AG04450 (cell line): Measurements from ENCODE around the gene RSRC1. TPM values are rescaled to one million over a fixed set of nuclear protein-coding genes. Genes with fewer than 3 reads are reported as not detected.

ENCODE experiments used
- CTCF ChIA-PET: fragments of 300-600, 350-600 bp; formaldehyde crosslinking; extraction: SDS; loops from one replicate; lab custom pipeline; 2022; ENCODE audit warnings: antibody characterized with exemption, inconsistent platforms; lab: Charles Lee
- POLR2A ChIA-PET: fragments of 350-600 bp; formaldehyde crosslinking; extraction: SDS; loops from one replicate; lab custom pipeline; 2021; ENCODE audit warnings: antibody characterized with exemption, inconsistent platforms; lab: Yijun Ruan, JAX
- DNase-seq: peaks from one replicate; pipeline ENCODE4 v3.0.0-alpha.2; 2011; ENCODE audit warnings: low read depth, low spot score
- H3K27ac ChIP-seq: one replicate; pipeline ENCODE4 v1.5.1; 2012; ENCODE audit warnings: low read depth, low read length, control low read depth
- H3K27me3 ChIP-seq: one replicate; pipeline ENCODE4 v1.6.0; 2012; ENCODE audit warnings: low read length; ENCODE audit not compliant: control insufficient read depth, insufficient read depth
- H3K4me3 ChIP-seq: 2 replicates; pipeline ENCODE4 v1.5.1; 2011; ENCODE audit warnings: mild to moderate bottlenecking, low read depth, low read length, control low read depth
- H3K9me3 ChIP-seq: 2 replicates; pipeline ENCODE4 v1.5.1; 2012; ENCODE audit warnings: low read length; ENCODE audit not compliant: control insufficient read depth, insufficient read depth
- CTCF ChIP-seq: IDR thresholded peaks from 2 replicates; pipeline ENCODE4 v1.5.1; 2011; ENCODE audit warnings: low read depth, low read length, control low read depth, inconsistent platforms
- polyA plus RNA-seq: library from polyadenylated mRNA; depleted of rRNA; stranded (reverse); fragments of >200 nt; gene quantifications from 2 replicates; pipeline ENCODE4 v1.2.3, GENCODE V29; 2011

Gene RSRC1
- polyA plus RNA-seq, 1 experiment: 6.7 TPM

DNA sequence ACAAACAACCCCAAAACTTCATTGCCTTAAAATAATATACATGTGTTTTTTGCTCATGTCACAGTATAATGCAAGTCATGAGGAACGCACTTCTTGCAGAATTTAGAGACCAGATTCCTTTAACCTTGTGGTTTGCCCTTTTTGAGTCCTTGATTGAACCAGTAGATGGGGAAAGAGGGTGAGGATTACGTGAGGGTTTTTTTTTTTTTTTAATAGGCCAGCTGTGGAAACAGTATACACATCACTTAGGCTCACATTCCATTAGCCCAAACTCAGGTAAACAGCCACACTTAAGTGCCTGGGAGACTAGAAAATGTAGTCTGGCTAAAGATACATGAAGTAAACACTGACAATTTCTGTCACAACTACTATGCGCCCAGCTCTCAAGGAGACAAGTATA lies 346.2 kb downstream of the RSRC1 start:
- peak; percentile 27 for DNase-seq
- POLR2A ChIA-PET: no interaction called here
- Histone ChIP-seq H3K27ac (no peak overlapping the region), H3K27me3 (no peaks in the 10 kb centered on the region), H3K9me3 (no peaks in the 10 kb centered on the region), H3K4me3 (no peak overlapping the region)
- no peak for TF ChIP-seq CTCF
- CTCF ChIA-PET: no interaction called here

DNA sequence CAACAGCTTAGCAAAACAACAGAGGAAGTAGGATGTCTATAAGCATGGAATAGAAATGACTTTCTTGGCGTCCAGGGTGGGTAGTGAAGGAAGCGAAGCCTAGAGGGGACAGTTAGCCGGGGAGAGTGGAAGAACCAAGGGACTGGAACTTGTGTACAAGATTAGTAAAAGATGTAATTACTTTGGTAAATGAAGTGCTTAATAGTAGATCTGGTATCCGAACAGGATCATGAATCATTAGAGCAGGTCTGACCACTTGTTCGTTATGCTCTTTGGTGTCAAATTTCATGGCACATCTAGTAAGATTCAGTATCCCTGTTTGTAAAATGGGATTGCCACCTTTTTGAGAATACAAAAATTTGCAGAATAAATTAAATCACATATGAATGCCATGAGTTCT lies 348.6 kb downstream of the RSRC1 start:
- Histone ChIP-seq H3K9me3 (no peaks in the 10 kb centered on the region), H3K27ac (no peak overlapping the region), H3K27me3 (no peaks in the 10 kb centered on the region), H3K4me3 (no peak overlapping the region)
- DNase-seq: no peak
- ChIA-PET CTCF (no interaction called here), POLR2A (no interaction called here)
- TF ChIP-seq CTCF: no peak

DNA sequence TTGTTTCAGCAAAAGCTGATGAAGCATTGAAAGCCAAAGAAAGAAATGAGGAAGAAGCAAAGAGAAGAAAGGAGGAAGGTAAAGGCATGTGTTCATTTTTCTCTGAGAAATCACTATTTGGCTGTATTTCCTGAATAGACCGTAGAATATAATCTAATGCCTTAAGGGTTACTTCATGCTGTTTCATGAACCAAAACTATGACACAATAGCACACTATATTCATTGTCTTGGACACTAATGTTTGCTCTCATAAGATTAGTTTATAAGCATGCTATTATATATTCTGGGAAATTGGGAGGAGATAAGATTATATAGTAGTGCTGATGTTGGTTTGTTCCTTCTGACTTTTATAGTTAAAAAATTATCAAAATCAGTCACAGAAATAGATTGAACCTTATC lies 351.0 kb downstream of the RSRC1 start:
- ChIA-PET CTCF (interaction anchor here (0.7 kb wide), 1 partner anchor 930 kb away, joined by 3 read pairs; no protein-coding TSS in a partner anchor), POLR2A (no interaction called here)
- Histone ChIP-seq H3K9me3 (no peaks in the 10 kb centered on the region), H3K27me3 (no peaks in the 10 kb centered on the region), H3K27ac (no peak overlapping the region), H3K4me3 (no peak overlapping the region)
- TF ChIP-seq CTCF: no peak
- DNase-seq: no peak

GRCh38 chr3:158463556-158463955 lies 353.7 kb downstream of the RSRC1 start:
- Histone ChIP-seq H3K27me3 (no peaks in the 10 kb centered on the region), H3K27ac (no peak overlapping the region), H3K9me3 (no peaks in the 10 kb centered on the region), H3K4me3 (no peak overlapping the region)
- POLR2A ChIA-PET: no interaction called here
- no peak for DNase-seq
- CTCF ChIA-PET: interaction anchor here (1.1 kb wide), 1 partner anchor 29 kb away, joined by 4 read pairs; no protein-coding TSS in a partner anchor
- no peak for TF ChIP-seq CTCF

DNA sequence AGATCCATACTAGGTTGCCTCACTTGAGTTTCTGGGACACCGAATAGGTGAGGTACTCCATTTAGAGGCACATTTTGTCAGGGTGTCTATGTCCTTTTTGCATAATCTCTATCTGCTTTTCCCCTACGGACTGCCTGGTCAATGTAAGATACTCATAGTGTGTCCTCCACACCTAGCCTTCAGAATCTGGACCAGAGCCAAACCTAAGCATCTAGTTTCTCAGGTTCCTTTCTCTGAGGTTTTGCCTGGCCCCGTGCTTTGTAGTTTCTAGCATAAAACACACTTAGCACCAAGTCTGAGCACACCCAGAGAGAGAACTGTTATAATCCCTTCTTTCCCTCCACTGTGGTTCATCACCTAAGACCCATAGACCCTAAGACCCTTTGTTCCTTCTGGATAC lies 355.2 kb downstream of the RSRC1 start:
- CTCF ChIA-PET: no interaction called here
- H3K27me3 ChIP-seq: no peaks in the 10 kb centered on the region
- no peak overlapping the region for H3K4me3 ChIP-seq
- H3K9me3 ChIP-seq: no peaks in the 10 kb centered on the region
- no peak for DNase-seq
- TF ChIP-seq CTCF: no peak
- H3K27ac ChIP-seq: no peak overlapping the region
- POLR2A ChIA-PET: no interaction called here
